Kidney epithelial cell (primary cell): ENCODE results near the gene TMEM234. TPM values are rescaled to one million over a fixed set of nuclear protein-coding genes. Genes with fewer than 3 reads are reported as not detected.
A peak's percentile ranks its signal among the peaks of the same experiment; 100 is the strongest.

Experiments used
- DNase-seq: peaks from one replicate; pipeline ENCODE4 v3.0.0-alpha.2; 2010; ENCODE audit warnings: low read depth
- H3K27me3 ChIP-seq: 2 replicates; pipeline ENCODE4 v1.6.0; 2011; ENCODE audit warnings: low read length; ENCODE audit not compliant: control insufficient read depth, insufficient read depth
- H3K36me3 ChIP-seq: 2 replicates; pipeline ENCODE4 v1.5.1; 2011; ENCODE audit warnings: low read length; ENCODE audit not compliant: control insufficient read depth, insufficient read depth
- H3K4me3 ChIP-seq: 2 replicates; pipeline ENCODE4 v1.5.1; 2011; ENCODE audit warnings: low read depth, mild to moderate bottlenecking, control low read depth, low read length
- CTCF ChIP-seq: IDR thresholded peaks from 2 replicates; pipeline ENCODE4 v1.5.1; 2011; ENCODE audit warnings: mild to moderate bottlenecking, moderate library complexity, low read length, control low read depth, inconsistent platforms; ENCODE audit not compliant: insufficient read depth, poor library complexity, severe bottlenecking
- total RNA-seq: library from RNA; depleted of rRNA; stranded (reverse); fragments of >200 nt; gene quantifications from 2 replicates; pipeline ENCODE4 v1.2.3, GENCODE V29; 2015

The TMEM234 gene
- total RNA-seq, 1 donor from 2014 or later: 21.1 TPM

GRCh38 chr1:32247983-32248889 lies 26.1 kb upstream of the TMEM234 start:
- H3K27me3 ChIP-seq: no peaks in the 10 kb centered on the region
- no peak for DNase-seq
- no peak overlapping the region for H3K4me3 ChIP-seq
- TF ChIP-seq CTCF: peak; percentile 84
- H3K36me3 ChIP-seq: no peaks in the 10 kb centered on the region

- no peaks in the 10 kb centered on the region for H3K27me3 ChIP-seq
- DNase-seq: no peak
- no peak overlapping the region for H3K4me3 ChIP-seq
- TF ChIP-seq CTCF: no peak
- H3K36me3 ChIP-seq: no peaks in the 10 kb centered on the region
Measured at GRCh38 chr1:32247452-32247851, 25.3 kb upstream of the TMEM234 start.

- DNase-seq: no peak
- no peak for TF ChIP-seq CTCF
- Histone ChIP-seq H3K4me3 (no peak within 1 kb of the TSS), H3K36me3 (no peaks in the 10 kb centered on the region), H3K27me3 (no peaks in the 10 kb centered on the region)
Measured at GRCh38 chr1:32246888-32247273, 24.7 kb upstream of the TMEM234 start, which contains the start of gene FAM167B. TSS of gene FAM167B (plus strand) at chr1:32247222. CDS start at chr1:32247422, 200 bp downstream.

GRCh38 chr1:32242341-32242851 lies 20.2 kb upstream of the TMEM234 start:
- H3K27me3 ChIP-seq: no peaks in the 10 kb centered on the region
- no peak for DNase-seq
- no peak for TF ChIP-seq CTCF
- H3K36me3 ChIP-seq: no peaks in the 10 kb centered on the region
- no peak overlapping the region for H3K4me3 ChIP-seq

- Histone ChIP-seq H3K4me3 (peak overlapping the region; percentile 55), H3K36me3 (no peaks in the 10 kb centered on the region), H3K27me3 (no peaks in the 10 kb centered on the region)
- no peak for TF ChIP-seq CTCF
- no peak for DNase-seq
Measured at GRCh38 chr1:32241001-32241763, 19.0 kb upstream of the TMEM234 start.
